ENCODE results near the gene NEDD9.

GRCh38 chr6:11201772-11202512 is 30.5 kb downstream of the NEDD9 start:
- no peak for TF ChIP-seq CTCF (IDR thresholded peaks at IDR 0.05)
- TF ChIP-seq EZH2 (IDR thresholded peaks at IDR 0.05; ENCODE audit: borderline replicate concordance, insufficient read depth, low read depth, low read length, poor library complexity, severe bottlenecking): no peak

Measured in B cell (primary cell).